Stimulated activated CD4-positive, alpha-beta T cell treated with anti-CD3 and anti-CD28 coated beads, Interleukin-4, amount 100 ng/mL, for 48 hours (primary cell): Measurements from ENCODE around the gene EMILIN1.
A peak's percentile ranks its signal among the peaks of the same experiment; 100 is the strongest.
"Not testable (repeated sequence)": the region's sequence is repeated elsewhere in the genome, so short reads cannot be mapped to it uniquely, and the experiment has no call there.

Experiments used
- DNase-seq, 2 donors: peaks; one replicate each; pipeline ENCODE4 v3.0.0-alpha.2; 2020; ENCODE audit warnings: low read depth in 2 of 2

EMILIN1 gene

DNA sequence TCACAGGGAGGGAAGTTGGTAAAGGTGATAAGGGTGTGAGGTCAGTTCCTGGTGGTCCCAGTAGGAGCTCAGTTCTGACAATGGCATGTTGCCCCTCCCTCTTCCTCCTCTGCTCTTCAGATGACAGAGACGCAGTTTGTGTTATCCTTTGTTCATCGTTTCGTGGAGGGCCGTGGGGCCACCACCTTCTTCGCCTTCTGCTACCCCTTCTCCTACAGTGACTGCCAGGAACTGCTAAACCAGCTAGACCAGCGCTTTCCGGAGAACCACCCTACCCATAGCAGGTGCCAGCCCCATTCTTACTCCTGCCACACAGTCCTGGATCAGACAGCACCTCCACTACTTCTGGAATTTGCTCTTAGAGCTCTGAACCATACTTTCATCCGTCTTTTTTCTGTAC, 24.6 kb upstream of the EMILIN1 start:
- DNase-seq = no peak

DNA sequence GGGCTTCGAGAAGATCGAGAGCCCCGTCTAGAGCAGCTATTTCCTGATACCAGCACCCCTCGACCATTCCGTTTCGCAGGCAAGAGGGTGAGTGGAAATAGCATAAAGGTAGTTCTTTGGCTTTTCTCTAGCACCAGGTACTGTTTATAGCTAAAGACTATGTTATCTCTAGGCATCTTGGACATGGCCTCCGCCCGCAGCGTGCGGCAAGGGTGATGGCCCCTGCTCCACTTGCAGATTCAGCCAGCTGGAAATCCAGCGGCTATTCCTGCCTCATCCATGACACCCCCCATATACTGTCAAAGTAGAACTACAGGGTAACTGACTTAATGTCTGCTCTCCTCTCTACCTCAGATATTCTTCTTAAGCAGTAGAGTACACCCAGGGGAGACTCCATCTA, 23.7 kb upstream of the EMILIN1 start:
- DNase-seq = no peak

DNA sequence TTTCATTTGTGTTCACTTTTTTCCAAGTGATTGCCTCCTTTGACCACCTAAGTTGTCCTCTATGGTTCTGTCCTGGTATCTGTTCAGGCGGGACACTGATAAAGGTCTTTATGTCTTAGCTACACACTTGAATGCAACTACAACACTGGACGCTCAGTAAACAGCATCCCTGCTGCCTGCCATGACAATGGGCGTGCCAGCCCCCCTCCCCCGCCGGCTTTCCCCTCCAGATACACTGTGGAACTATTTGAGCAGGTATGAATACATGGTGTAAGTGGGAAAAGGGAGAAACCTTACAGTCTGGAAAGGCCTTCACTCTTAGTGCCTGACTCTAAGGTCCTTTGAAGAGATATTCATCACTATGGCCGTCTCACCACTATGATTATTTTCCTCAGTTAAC, 21.2 kb upstream of the EMILIN1 start:
- DNase-seq = no peak

DNA sequence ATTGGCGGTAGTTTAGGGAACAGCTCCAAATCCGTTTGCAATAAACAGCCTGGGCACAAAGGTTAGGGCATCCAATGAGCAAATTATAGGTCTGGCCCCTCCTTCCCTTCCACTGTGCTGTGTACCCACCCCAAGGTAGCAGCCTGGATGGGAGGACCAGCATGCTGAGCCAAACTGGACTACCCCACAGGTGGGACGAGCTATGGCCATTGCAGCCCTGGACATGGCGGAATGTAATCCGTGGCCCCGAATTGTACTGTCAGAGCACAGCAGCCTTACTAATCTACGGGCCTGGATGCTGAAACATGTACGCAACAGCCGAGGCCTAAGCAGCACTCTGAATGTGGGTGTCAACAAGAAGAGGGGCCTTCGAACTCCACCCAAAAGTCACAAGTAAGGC, 20.2 kb upstream of the EMILIN1 start:
- no peak for DNase-seq

DNA sequence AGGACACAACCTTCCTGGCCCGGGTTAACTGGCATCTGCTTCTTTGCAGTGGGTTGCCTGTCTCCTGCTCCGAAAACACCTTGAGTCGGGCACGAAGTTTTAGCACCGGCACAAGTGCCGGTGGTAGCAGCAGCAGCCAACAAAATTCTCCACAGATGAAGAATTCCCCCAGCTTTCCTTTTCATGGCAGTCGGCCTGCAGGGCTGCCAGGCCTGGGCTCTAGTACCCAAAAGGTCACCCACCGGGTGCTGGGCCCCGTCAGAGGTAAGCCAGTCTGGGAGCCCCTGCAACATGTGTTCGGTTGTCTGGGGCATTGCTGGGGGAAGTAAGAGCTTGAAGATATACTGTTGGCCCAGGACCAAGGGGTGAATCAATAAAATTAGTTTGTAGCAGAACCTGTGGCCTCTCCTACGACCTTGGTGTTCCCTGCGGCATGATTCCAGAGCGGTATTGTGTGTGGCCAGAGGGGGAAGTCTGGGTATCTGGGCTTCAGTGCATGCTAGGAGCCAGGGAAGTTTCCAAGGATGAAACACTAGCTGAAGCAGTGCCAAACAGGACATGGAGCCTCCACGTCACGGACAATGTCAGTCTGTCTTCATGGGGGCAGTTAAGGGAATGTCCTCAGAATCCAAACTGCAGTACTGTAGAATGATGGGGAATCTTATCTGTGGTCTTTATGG, 19.1 kb upstream of the EMILIN1 start:
- DNase-seq = no peak

DNA sequence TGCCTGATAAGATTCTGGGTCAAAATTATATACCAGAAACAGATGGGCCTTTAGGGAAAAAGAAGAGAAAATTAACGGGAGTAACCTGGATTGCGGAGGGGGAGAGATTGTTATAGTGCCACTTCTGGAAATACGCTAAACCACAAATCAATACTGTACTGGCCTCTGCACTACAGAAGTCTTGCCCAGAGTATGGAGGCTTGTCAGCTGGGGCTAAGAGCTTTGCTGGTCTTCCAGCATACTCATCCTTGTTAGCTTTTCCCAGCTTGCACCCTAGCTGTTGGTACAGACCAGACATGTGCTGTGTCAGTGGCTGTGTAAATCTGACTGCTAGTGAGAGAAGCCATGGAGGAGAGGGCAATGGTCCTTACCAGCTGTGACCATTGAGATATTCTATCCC, 18.1 kb upstream of the EMILIN1 start:
- no peak for DNase-seq

DNA sequence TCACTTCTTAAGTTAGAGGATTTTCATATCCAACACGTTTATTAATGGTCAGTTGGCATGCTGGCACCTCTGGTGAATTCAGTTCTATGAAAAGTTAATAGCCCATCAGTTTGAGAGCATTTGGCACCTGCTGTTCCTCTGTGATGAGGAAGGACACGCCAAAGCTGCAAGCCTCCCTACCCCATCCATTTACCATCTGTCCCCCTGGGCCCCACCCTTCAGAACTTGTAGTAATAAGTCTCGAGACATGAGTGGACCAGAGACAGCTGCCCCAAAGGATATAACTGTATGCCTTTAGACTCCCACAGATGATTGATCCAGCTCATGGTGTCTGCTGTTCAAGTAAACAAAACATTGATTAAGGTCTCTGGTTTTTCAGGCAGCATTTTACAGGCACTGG, 13.3 kb upstream of the EMILIN1 start:
- no peak for DNase-seq

DNA sequence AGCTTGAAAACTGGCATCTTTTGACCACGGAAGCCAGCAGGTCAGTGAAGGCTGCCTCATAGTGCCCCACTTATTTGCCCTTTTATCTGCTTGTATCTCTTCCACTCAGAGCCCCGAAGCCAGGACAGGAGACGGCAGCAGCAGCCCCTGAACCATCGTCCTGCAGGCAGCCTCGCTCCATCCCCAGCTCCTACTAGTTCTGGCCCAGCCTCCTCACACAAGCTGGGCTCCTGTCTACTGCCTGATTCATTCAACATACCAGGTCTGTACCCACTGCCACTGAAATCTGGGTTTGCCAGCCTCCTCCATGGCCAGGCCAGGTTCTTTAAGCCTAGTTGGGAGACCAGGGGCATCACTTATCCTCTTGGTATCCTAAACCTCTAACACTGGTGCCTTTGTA, 11.0 kb upstream of the EMILIN1 start:
- no peak for DNase-seq

DNA sequence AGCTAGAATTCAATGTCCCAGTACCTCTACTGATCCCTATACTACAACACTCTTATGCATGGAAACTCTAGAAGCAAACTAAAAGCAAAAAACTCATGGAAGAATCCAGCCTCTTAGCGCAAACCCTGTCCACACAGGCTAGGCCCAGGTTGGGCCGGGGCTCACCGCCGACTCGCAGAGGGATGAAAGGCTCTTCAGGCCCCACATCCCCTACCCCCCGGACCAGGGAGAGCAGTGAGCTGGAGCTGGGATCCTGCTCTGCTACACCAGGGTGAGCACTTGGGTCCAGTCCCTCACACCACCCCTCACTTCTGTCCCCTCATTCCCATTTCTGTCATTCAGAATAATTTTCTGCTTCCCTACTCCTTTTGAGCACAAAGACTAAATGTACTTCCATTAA, 9.0 kb upstream of the EMILIN1 start:
- DNase-seq = no peak

DNA sequence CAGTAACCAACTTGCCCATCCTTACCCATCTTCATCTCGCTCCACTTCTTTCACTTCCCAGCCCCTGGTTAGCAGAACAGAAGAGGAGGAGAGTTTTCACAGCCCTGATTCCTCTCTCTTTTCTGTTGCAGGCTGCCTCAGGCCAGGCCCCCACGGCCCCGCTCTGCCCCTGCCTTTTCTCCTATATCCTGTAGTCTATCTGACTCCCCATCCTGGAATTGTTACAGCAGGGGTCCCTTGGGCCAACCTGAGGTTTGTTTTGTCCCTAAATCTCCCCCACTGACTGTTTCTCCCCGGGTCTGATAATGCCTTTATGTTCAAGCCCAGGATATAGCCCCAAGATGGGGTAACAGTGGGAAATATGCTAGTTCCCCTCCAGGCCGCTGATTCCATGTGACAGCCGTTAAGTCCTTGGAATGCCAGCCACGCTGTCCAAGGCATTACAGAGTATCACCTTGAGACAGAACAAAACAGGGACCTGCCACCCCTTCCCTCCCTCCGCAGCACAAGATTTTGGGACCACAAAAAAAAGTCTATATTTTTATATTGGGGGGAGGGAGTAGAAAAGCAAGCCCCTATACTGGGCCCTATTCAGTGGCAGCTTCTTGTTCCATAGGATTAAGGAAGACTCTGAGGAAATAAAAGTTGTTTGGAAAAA, 8.3 kb upstream of the EMILIN1 start:
- no peak for DNase-seq

DNA sequence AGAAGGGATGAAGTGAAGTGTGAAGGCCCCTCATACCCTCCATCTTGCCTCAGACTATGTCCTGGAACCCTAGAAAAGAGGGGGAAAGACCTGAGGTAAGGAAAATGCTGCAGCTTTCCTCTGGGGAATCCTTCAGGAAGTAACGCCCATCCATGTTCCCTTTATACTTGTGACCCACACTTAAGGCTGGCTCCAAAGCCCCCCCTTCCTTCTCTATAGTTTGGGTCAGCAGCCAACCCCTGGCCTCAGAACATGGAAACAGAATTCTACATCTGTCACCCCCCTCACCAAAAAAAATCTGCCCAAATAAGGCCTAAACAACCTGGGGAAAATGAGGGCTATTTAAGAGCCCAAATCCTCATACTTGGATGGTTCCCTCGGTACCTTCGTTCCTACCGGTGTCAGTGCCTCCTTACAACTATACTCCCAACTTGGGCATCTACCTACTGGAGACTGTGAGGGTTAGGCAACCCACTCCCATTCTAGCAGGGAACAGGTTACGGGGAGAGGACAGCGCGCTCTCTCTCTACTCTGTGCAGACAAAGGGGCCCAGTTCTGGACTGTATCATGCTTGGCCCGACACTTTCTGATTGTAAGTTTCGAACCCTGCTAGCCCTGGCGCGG, 7.7 kb upstream of the EMILIN1 start:
- DNase-seq = no peak

DNA sequence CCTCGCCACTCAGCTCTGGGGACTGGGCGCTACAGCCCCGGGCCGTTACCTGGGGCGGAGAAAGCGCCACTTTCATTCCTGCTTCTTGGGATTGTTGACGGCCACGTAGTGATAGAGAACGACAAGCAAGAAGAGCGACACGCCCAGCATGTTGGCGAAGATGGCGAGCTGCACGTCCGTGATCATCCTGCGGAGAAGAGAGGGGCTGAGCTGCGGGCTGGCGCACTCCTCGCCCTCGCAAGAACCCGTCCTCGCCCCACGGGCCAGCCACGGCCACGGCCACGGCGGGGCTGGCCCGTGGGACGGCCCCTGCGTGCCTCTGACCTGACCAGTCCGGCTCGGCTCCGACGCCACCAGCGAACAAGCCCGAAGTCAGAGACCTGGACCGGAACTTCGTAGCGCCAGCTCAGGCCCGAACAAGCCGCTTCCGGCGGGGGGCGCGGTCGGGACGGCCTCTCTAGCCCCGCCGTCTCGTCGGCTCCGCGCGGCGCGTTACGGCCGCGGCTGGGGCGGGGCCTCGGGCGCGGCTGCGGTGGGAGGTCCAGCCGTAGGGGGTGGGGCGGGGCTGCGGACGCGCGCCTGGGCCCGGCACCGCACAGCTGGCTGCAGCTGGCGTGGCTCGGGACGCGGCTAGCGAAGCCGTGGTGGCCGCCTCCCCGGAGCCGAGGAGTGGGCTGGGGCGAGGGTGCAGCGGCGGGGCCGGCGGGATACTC, 7.0 kb upstream of the EMILIN1 start, which contains the start of gene OST4:
Gene OST4 (minus strand): TSS at position 378 of the 713 bp plus-strand sequence.
- DNase-seq = peak; percentile 82 to 89

DNA sequence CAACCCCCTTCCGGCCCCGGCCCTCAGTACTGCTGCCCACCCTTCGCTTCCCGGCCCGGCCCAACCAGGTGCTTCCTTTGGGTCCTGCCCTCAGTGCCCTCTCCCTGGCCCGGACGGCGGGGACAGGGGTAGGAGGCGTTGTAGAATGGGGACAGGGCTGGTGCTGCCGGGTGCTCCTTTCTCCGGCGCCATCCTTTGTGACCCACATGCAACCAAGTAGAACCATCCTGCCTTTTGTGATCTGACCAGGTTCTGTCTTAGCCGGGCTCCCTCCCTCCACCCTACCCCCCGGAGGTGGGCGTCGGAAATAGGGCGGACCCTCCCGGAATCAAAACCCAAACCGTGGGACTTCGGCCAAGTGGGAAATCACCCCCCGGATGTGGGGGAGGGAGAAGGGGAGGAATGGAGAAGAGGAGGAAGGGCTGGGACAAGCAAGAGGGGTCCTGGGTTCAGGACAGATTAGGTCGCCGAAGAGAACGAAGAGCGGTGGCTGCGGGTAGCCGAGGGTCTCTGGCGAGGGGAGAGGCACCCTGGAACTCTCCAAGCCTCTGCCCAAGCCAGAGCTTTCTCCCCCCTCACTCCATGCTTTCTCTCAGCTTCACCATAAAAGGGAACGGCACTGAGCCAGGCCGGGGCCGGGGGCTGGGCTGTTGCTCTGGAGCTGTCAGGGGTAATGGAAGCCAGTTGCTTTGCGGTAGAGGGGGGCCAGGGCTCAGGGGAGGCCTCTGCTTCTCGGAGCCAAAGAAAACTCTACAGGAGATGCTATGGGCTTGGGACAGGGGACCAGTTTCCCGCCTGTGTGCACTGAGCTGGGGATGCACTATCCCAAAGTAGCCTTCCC, 6.2 kb upstream of the EMILIN1 start:
- peak in 1 of 2 donors; percentile 36 for DNase-seq

DNA sequence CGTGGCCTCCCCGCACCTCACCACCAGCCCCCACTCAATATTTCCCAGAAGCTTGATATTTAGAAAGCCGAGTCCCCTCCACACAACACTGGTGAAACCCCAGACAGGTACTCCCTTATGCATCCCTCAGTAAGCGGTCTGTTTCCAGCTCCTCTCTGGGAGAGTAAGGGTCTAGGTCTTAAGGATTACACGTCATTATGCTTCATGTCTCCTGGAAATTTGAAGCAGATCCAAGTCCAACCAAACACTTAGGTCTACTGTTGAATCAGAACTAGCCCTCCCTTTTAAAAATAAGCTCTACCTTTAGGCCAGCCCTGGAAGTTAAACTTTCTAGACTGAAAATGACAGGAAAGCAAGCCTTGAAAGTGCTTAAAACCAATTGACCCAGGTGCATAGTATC, 5.5 kb upstream of the EMILIN1 start:
- no peak for DNase-seq

DNA sequence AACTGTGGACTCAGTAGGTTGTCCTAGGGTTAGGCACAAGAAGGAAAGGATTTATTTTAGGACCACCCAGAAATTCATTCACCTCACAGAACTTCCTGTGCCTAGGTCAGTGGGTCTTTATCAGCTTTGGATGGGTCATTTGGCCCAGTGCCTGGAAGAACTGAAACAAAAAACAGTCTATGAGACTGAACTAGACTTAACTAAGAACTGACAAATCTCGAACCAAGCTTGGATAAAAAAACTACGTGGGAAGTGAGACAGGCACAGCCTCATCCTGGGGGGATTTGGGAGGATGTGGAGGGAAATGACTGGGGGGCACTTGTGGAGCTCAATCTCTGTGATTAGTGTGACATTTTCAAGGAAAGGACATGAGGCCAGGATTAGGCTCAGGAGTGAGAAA, 4.6 kb upstream of the EMILIN1 start:
- no peak for DNase-seq

DNA sequence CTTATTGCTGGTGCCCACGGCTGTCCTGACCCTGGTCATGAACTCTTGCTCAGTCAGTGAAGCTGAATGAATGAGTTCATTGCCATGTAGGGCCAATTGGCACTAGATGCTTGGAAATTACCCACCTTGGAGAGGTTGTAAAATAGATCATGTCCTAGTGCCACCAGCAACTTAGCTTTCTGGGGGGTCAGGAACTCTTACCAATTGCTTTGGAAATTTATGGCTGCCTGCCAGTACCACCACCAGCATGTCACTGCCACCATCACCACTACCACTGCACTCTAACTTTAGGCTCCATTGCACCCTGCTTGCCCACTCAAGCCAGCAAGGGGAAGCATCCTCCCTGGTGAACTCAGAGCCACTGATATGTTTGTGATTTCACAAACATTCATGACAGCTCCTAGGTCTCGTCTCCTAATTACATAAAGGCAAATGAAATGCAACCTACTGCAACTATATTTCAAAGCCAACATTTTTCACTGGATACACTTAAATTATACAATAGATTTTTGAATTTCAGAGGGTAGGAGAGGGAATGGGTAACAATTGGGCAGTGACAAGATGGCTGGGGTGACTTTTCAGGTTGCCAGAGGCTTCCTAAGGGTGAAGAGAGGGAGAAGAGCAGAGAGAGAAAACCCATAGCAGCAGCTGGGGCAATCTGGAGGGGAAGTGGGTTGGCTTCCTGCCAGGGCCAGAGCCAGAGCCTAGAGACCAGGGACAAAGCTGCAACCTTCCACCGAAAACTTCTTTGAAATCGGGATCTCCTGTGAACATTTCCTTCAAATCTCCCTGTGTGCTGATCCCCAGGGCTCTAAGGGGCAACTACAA, 3.5 kb upstream of the EMILIN1 start:
- peak in 1 of 2 donors; percentile 24 for DNase-seq

DNA sequence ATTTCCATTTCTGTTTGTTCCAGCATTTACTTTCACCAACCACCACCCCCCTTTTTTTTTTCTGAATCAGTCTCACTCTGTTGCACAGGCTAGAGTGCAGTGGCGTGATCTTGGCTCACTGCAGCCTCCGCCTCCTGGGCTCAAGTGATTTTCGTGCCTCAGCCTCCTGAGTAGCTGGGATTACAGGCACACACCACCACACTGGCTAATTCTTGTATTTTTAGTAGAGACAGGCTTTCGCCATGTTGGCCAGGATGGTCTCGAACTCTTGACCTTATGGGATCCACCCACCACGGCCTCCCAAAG, 2.9 kb upstream of the EMILIN1 start:
- DNase-seq = not testable (repeated sequence)

DNA sequence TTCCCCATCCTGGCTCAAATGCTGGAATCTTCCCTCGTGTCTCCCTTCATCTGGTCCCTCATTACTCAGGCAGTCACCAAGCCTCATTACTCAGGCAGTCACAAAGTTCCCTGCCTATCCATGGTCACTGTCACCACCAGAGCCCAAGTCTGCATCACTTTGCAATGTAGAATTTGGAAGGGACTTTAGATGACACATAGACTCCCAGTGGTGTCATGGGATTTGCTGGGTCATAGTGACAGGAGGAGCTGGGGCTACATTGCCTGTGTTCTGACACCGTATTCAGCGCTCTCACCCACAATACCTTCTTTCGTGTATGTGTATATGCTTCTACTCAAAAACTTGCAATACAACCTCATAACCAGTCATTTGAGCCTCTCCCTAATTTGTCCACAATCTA, 2.1 kb upstream of the EMILIN1 start:
- no peak for DNase-seq

DNA sequence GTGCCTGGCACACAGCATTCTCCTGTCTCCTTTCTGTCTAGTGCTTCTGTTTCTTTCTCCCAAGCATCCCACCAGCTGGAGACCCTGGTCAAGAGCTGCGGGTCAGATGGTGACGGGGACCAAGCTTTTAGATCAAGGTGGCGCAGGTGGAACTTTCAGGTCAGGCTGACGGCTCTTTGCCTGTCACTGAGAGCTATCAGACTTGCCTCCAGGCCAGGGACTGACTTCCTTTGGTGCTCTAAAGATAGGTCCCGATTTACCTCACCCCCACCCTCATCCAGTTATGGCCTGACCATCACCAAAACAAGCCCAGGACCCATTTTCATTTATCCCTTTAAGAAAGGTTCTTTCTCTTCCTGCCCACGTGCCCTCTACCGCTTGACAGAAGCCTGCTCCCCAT, 1.2 kb upstream of the EMILIN1 start:
- DNase-seq = no peak

DNA sequence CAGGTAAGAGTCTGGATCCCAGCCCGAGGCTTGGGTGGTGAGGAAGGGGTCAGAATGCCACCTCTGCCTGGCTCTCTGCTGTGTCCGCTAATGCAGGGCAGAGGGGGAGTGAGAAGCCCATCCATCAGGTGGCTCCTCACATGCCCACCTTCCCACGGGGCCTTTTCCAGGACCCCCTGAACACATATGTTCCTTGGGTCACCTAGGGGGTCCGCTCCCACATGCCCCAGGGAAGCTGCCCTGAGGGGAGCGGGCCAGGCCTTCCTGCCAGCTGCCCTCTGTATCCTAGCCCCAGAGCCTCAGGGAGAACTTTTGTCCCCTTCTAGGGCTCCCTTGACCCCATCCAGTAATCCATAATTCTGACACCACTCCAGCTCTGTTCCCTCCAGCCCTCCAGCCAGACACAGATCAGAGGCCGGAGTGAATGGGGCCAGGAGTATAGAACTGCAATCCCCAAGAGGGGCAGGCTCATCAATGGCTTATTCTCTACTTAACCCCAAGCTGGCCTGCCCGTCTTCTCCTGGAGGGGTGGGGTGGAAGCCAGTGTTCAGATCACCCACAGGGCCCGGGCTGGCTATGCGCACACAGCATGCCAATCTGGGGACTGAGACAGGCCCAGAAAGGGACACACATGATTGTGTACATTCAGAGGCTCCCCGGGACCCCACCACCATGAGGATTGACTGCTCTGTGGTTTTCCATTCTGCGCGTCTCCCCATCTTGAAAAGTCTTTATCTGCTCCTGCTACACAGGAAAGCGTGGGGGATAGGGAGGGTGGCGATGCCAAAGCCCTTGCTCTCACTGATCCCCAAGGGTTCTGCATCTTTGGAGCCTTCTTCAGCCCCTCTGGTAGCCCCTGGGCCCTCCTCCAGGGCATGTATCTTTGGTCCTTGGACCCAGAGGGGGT, 1.1 kb downstream of the EMILIN1 start:
- no peak for DNase-seq
